H9 (cell line): ENCODE results near the gene EFCC1. TPM values are rescaled to one million over a fixed set of nuclear protein-coding genes. Genes with fewer than 3 reads are reported as not detected.
A peak's percentile ranks its signal among the peaks of the same experiment; 100 is the strongest.

Source experiments
- DNase-seq: peaks from one replicate; pipeline ENCODE4 v3.0.0-alpha.2; 2017
- H2AFZ ChIP-seq: one replicate; pipeline ENCODE4 v1.6.1; 2013; ENCODE audit warnings: mild to moderate bottlenecking, low read length, control low read depth, moderate library complexity
- H2AK5ac ChIP-seq: 2 replicates; pipeline ENCODE4 v1.6.1; 2013; ENCODE audit warnings: low read length, control low read depth, mixed read lengths; ENCODE audit not compliant: insufficient read length
- H2BK120ac ChIP-seq: one replicate; pipeline ENCODE4 v1.6.1; 2013; ENCODE audit warnings: low read depth, mild to moderate bottlenecking, low read length, control low read depth, inconsistent platforms; ENCODE audit not compliant: poor library complexity, severe bottlenecking
- H2BK12ac ChIP-seq: 2 replicates; pipeline ENCODE4 v1.6.1; 2013; ENCODE audit warnings: low read length, control low read depth, mixed read lengths, low read depth; ENCODE audit not compliant: insufficient read length
- H2BK15ac ChIP-seq: 2 replicates; pipeline ENCODE4 v1.6.1; 2013; ENCODE audit warnings: low read depth, low read length, control low read depth
- H2BK20ac ChIP-seq: one replicate; pipeline ENCODE4 v1.6.1; 2013; ENCODE audit warnings: low read depth, mild to moderate bottlenecking, low read length, control low read depth, inconsistent platforms; ENCODE audit not compliant: poor library complexity, severe bottlenecking
- H2BK5ac ChIP-seq: 2 replicates; pipeline ENCODE4 v1.6.1; 2013; ENCODE audit warnings: low read length, control low read depth, mixed read lengths; ENCODE audit not compliant: insufficient read length
- H3K14ac ChIP-seq: 2 replicates; pipeline ENCODE4 v1.6.1; 2013; ENCODE audit warnings: low read length, control low read depth; ENCODE audit not compliant: insufficient read depth
- H3K18ac ChIP-seq: 2 replicates; pipeline ENCODE4 v1.6.1; 2013; ENCODE audit warnings: low read depth, mild to moderate bottlenecking, mixed read lengths, low read length, control low read depth; ENCODE audit not compliant: insufficient read length
- H3K23ac ChIP-seq: 2 replicates; pipeline ENCODE4 v1.6.1; 2013; ENCODE audit warnings: low read length, control low read depth, mixed read lengths, low read depth; ENCODE audit not compliant: insufficient read length
- H3K23me2 ChIP-seq: 2 replicates; pipeline ENCODE4 v1.6.1; 2013; ENCODE audit warnings: low read depth, mild to moderate bottlenecking, mixed read lengths, low read length, control low read depth; ENCODE audit not compliant: insufficient read length, poor library complexity, severe bottlenecking
- H3K27ac ChIP-seq: 2 replicates; pipeline ENCODE4 v1.5.1; 2013; ENCODE audit warnings: low read length, control low read depth, mixed read lengths, low read depth; ENCODE audit not compliant: insufficient read length
- H3K27me3 ChIP-seq: 2 replicates; pipeline ENCODE4 v1.6.1; 2013; ENCODE audit warnings: low read length, control low read depth, inconsistent platforms; ENCODE audit not compliant: insufficient read depth
- H3K4ac ChIP-seq: 2 replicates; pipeline ENCODE4 v1.6.1; 2013; ENCODE audit warnings: low read depth, mild to moderate bottlenecking, control low read depth, inconsistent platforms, low read length, moderate library complexity
- H3K4me1 ChIP-seq: 2 replicates; pipeline ENCODE4 v1.6.1; 2013; ENCODE audit warnings: low read length, control low read depth, inconsistent platforms; ENCODE audit not compliant: insufficient read depth
- H3K4me2 ChIP-seq: 2 replicates; pipeline ENCODE4 v1.6.1; 2013; ENCODE audit warnings: low read length, control low read depth, mixed read lengths; ENCODE audit not compliant: insufficient read length, insufficient read depth
- H3K56ac ChIP-seq: 2 replicates; pipeline ENCODE4 v1.6.1; 2013; ENCODE audit warnings: low read depth, mild to moderate bottlenecking, mixed read lengths, low read length, control low read depth; ENCODE audit not compliant: insufficient read length
- H3K79me1 ChIP-seq: 2 replicates; pipeline ENCODE4 v1.6.1; 2013; ENCODE audit warnings: low read depth, mild to moderate bottlenecking, moderate library complexity, low read length, control low read depth, inconsistent platforms; ENCODE audit not compliant: insufficient read depth, poor library complexity, severe bottlenecking
- H3K79me2 ChIP-seq: 2 replicates; pipeline ENCODE4 v1.6.1; 2013; ENCODE audit warnings: low read length, control low read depth, inconsistent platforms; ENCODE audit not compliant: insufficient read depth
- H3K9ac ChIP-seq: 2 replicates; pipeline ENCODE4 v1.6.1; 2013; ENCODE audit warnings: low read length, control low read depth, mixed read lengths; ENCODE audit not compliant: insufficient read length; ENCODE audit errors: extremely low read depth
- H3K9me3 ChIP-seq: one replicate; pipeline ENCODE4 v1.6.1; 2013; ENCODE audit warnings: low read depth, low read length, inconsistent platforms; ENCODE audit not compliant: control insufficient read depth
- H3T11ph ChIP-seq: one replicate; pipeline ENCODE4 v1.6.1; 2013; ENCODE audit warnings: mild to moderate bottlenecking, low read length, control low read depth, inconsistent platforms
- H4K20me1 ChIP-seq: one replicate; pipeline ENCODE4 v1.6.1; 2013; ENCODE audit not compliant: control insufficient read depth, insufficient read length, insufficient read depth
- H4K5ac ChIP-seq: 2 replicates; pipeline ENCODE4 v1.6.1; 2013; ENCODE audit warnings: low read depth, mild to moderate bottlenecking, mixed read lengths, low read length, control low read depth; ENCODE audit not compliant: insufficient read length
- H4K8ac ChIP-seq: replicated peaks from 2 replicates; pipeline ENCODE4 v1.6.1; 2013; ENCODE audit warnings: low read length, control low read depth, mixed read lengths, low read depth; ENCODE audit not compliant: insufficient read length
- H4K91ac ChIP-seq: 2 replicates; pipeline ENCODE4 v1.6.1; 2013; ENCODE audit warnings: low read depth, mild to moderate bottlenecking, moderate library complexity, mixed read lengths, low read length, control low read depth; ENCODE audit not compliant: insufficient read length
- H3K27ac Mint-ChIP-seq, 3 experiments: 2 replicates in 2 of 3; 3 replicates in 1 of 3; pipeline ENCODE4 v1.8.0; 2020 to 2021; ENCODE audit warnings: mixed read lengths in 3 of 3, mild to moderate bottlenecking in 1 of 3, moderate library complexity in 1 of 3
- H3K27me3 Mint-ChIP-seq: 2 replicates; pipeline ENCODE4 v1.8.0; 2021; ENCODE audit warnings: low read depth, mild to moderate bottlenecking, moderate library complexity, mixed read lengths
- H3K36me3 Mint-ChIP-seq, 3 experiments: 2 replicates in 2 of 3; 3 replicates in 1 of 3; pipeline ENCODE4 v1.8.0; 2020 to 2021; ENCODE audit warnings: low read depth in 3 of 3, mixed read lengths in 3 of 3; ENCODE audit not compliant: insufficient read depth in 1 of 3
- H3K4me1 Mint-ChIP-seq, 2 experiments: 2 replicates each; pipeline ENCODE4 v1.8.0; 2020; ENCODE audit warnings: mixed read lengths in 2 of 2
- H3K4me3 Mint-ChIP-seq, 2 experiments: 2 replicates in 1 of 2; 3 replicates in 1 of 2; pipeline ENCODE4 v1.8.0; 2020 to 2021; ENCODE audit warnings: mild to moderate bottlenecking in 2 of 2, mixed read lengths in 2 of 2, moderate library complexity in 1 of 2
- H3K9me3 Mint-ChIP-seq, 2 experiments: 2 replicates in 1 of 2; 3 replicates in 1 of 2; pipeline ENCODE4 v1.8.0; 2020; ENCODE audit warnings: mild to moderate bottlenecking in 2 of 2, mixed read lengths in 2 of 2, moderate library complexity in 1 of 2
- CTCF ChIP-seq: fragments of 200-600 bp; sonication (generic); conservative IDR thresholded peaks from 3 replicates; pipeline ENCODE4 v1.8.0; 2021; ENCODE audit warnings: antibody characterized with exemption, mild to moderate bottlenecking
- WGBS: extraction: QIAGEN DNeasy Blood & Tissue Kit; methylation state at CpG from one replicate; pipeline ENCODE4 v1.1.7; 2013; ENCODE audit warnings: missing lambda C conversion rate, low lambda C conversion rate, mixed read lengths; ENCODE audit not compliant: insufficient read length; ENCODE audit errors: extremely low coverage; 5-methylcytosine and 5-hydroxymethylcytosine counted together
- total RNA-seq: library from RNA; stranded (reverse); gene quantifications from 2 replicates; pipeline ENCODE4 v1.2.1, GENCODE V29; 2021

The EFCC1 gene
- total RNA-seq, 1 experiment from 2014 or later = 0.09 TPM

- H3K27ac Mint-ChIP-seq = no peak overlapping the region
- no peak overlapping the region for H2BK120ac ChIP-seq
- H3K9ac ChIP-seq = no peak overlapping the region
- H3K79me1 ChIP-seq = no peaks in the 10 kb centered on the region
- no peaks in the 10 kb centered on the region; the same call in 1 of the 2 replicates for H3K27me3 ChIP-seq
- no peaks in the 10 kb centered on the region for H3K23me2 ChIP-seq
- no peak overlapping the region for H2BK12ac ChIP-seq
- H2BK5ac ChIP-seq = no peak overlapping the region
- H2AFZ ChIP-seq = no peak overlapping the region
- H4K20me1 ChIP-seq = no peaks in the 10 kb centered on the region
- H4K5ac ChIP-seq = no peak overlapping the region
- no peak overlapping the region for H3K23ac ChIP-seq
- H3K4me1 ChIP-seq = no peaks in the 10 kb centered on the region
- H3K9me3 Mint-ChIP-seq = no peaks in the 10 kb centered on the region
- no peak overlapping the region for H3K4me3 Mint-ChIP-seq
- H3K18ac ChIP-seq = no peak overlapping the region
- WGBS = no CpG with 5 or more reads among the region's 12 CpGs
- H3K56ac ChIP-seq = no peak overlapping the region
- no peak overlapping the region for H2AK5ac ChIP-seq
- H3K79me2 ChIP-seq = no peaks in the 10 kb centered on the region
- H4K91ac ChIP-seq = no peak overlapping the region
- peak; percentile 49 for DNase-seq
- no peak overlapping the region for H2BK15ac ChIP-seq
- no peaks in the 10 kb centered on the region for H3K36me3 Mint-ChIP-seq
- TF ChIP-seq CTCF = peak; percentile 97
- no peaks in the 10 kb centered on the region for H3K9me3 ChIP-seq
- H3K27me3 Mint-ChIP-seq = peaks cover 12% of the 10 kb centered on the region
- H3T11ph ChIP-seq = no peak overlapping the region
- H3K4me2 ChIP-seq = no peak overlapping the region
- H2BK20ac ChIP-seq = no peak overlapping the region
- H3K14ac ChIP-seq = no peak overlapping the region
- no peak overlapping the region for H3K4ac ChIP-seq
- no peak overlapping the region for H4K8ac ChIP-seq
- H3K4me1 Mint-ChIP-seq = no peaks in the 10 kb centered on the region
- no peak overlapping the region for H3K27ac ChIP-seq
Observed at GRCh38 chr3:128969993-128970739, 30.9 kb upstream of the EFCC1 start.
